K562 (cell line): Measurements from ENCODE around the gene EXOC3L1. TPM values are rescaled to one million over a fixed set of nuclear protein-coding genes. Genes with fewer than 3 reads are reported as not detected.

ENCODE experiments used
- ATAC-seq: fragments of 200-7000 bp; cut with Tn5 transposase; 3 replicates; pipeline ENCODE4 v1.9.1; 2020; ENCODE audit warnings: moderate library complexity
- BruUV-seq: library from RNA; stranded (reverse); fragments of 400-500 nt; replicated peaks from 2 replicates; lab custom pipeline; 2021; lab: Mats Ljungman, UMichigan
- CTCF ChIA-PET: fragments of 300-600 bp; formaldehyde crosslinking; extraction: SDS; loops from one replicate; lab custom pipeline; 2021; ENCODE audit warnings: low intra/inter-chr PET ratio; lab: Yijun Ruan, JAX
- POLR2A ChIA-PET: fragments of 300-600, 350-650 bp; sonication (Branson Sonifier 250); formaldehyde crosslinking; extraction: SDS; loops from one replicate; lab custom pipeline; 2021; ENCODE audit warnings: antibody characterized with exemption, inconsistent platforms; lab: Yijun Ruan, JAX
- DNase-seq, 4 experiments: peaks; one replicate each; pipeline versions ENCODE4 v3.0.0 to v3.0.0-alpha.2; 2011 to 2018; ENCODE audit warnings: low spot score in 3 of 4, mixed read lengths in 3 of 4; ENCODE audit errors: extremely low read depth in 1 of 4
- FAIRE-seq: peaks from 2 replicates; lab custom pipeline; 2011; peaks lifted over from hg19 to GRCh38; lab: Jason Lieb, UNC
- H2AFZ ChIP-seq: 2 replicates; pipeline ENCODE4 v1.6.0; 2011; ENCODE audit warnings: low read depth, low read length, control low read depth, inconsistent platforms
- H3K27ac ChIP-seq: fragments of 200-600 bp; 3 replicates; pipeline ENCODE4 v1.8.0; 2011; ENCODE audit warnings: low read depth, mild to moderate bottlenecking, control low read depth, inconsistent platforms, low read length, moderate library complexity, mixed read lengths; ENCODE audit errors: extremely low read depth
- H3K27me3 ChIP-seq, 2 experiments: fragments of 300-600 bp in 1 of 2; 2 replicates in 1 of 2; 3 replicates in 1 of 2; pipeline versions ENCODE4 v1.6.0 to v1.8.0; 2011; ENCODE audit warnings: inconsistent platforms in 2 of 2, low read length in 2 of 2, mild to moderate bottlenecking in 1 of 2, mixed read lengths in 1 of 2, moderate library complexity in 1 of 2; ENCODE audit not compliant: control insufficient read depth in 2 of 2, insufficient read depth in 2 of 2
- H3K36me3 ChIP-seq: fragments of 300-600 bp; 3 replicates; pipeline ENCODE4 v1.8.0; 2011; ENCODE audit warnings: mild to moderate bottlenecking, low read length, inconsistent platforms; ENCODE audit not compliant: control insufficient read depth, insufficient read depth
- H3K4me1 ChIP-seq, 2 experiments: fragments of 200-600 bp in 1 of 2; replicated peaks in 1 of 2; 2 replicates in 1 of 2; 3 replicates in 1 of 2; pipeline versions ENCODE4 v1.5.1 to v1.8.0; 2011; ENCODE audit warnings: inconsistent platforms in 2 of 2, low read length in 2 of 2, mild to moderate bottlenecking in 1 of 2, mixed read lengths in 1 of 2, moderate library complexity in 1 of 2; ENCODE audit not compliant: control insufficient read depth in 2 of 2, insufficient read depth in 2 of 2
- H3K4me2 ChIP-seq: 2 replicates; pipeline ENCODE4 v1.6.1; 2011; ENCODE audit warnings: low read length, control low read depth, inconsistent platforms, mixed read lengths; ENCODE audit not compliant: insufficient read depth
- H3K4me3 ChIP-seq: fragments of 200-600 bp; sonication (generic), shearing (Covaris generic); 2 replicates; pipeline ENCODE4 v1.5.1; 2016; ENCODE audit warnings: control low read depth, inconsistent platforms
- H3K79me2 ChIP-seq: fragments of 200-600 bp; 3 replicates; pipeline ENCODE4 v1.8.0; 2011; ENCODE audit warnings: low read length, inconsistent platforms; ENCODE audit not compliant: control insufficient read depth, insufficient read depth
- H3K9ac ChIP-seq, 2 experiments: 2 replicates each; pipeline versions ENCODE4 v1.6.0 to v1.6.1; 2011; ENCODE audit warnings: low read depth in 2 of 2, low read length in 2 of 2, control low read depth in 1 of 2, inconsistent platforms in 1 of 2, mild to moderate bottlenecking in 1 of 2, mixed read lengths in 1 of 2; ENCODE audit not compliant: insufficient read depth in 1 of 2
- H3K9me1 ChIP-seq: one replicate; pipeline ENCODE4 v1.6.0; 2011; ENCODE audit warnings: inconsistent platforms, mild to moderate bottlenecking, low read length, moderate library complexity; ENCODE audit not compliant: control insufficient read depth, insufficient read depth
- H3K9me3 ChIP-seq: replicated peaks from 2 replicates; pipeline ENCODE4 v1.5.1; 2011; ENCODE audit warnings: low read depth, low read length, inconsistent platforms; ENCODE audit not compliant: control insufficient read depth, insufficient read depth
- H4K20me1 ChIP-seq: replicated peaks from 2 replicates; pipeline ENCODE4 v1.6.1; 2011; ENCODE audit warnings: low read length, inconsistent platforms, mixed read lengths; ENCODE audit not compliant: control insufficient read depth, insufficient read depth
- CBFB ChIP-seq: sonication (generic); formaldehyde crosslinking; IDR thresholded peaks from 2 replicates; pipeline ENCODE4 v1.4.0; 2020; ENCODE audit warnings: mild to moderate bottlenecking, missing genetic modification reagents
- CHD4 ChIP-seq: fragments of 200-600 bp; sonication (generic); IDR thresholded peaks from 3 replicates; pipeline ENCODE4 v1.6.1; 2012; ENCODE audit warnings: low read depth, mild to moderate bottlenecking, mixed read lengths, low read length, inconsistent platforms; ENCODE audit not compliant: insufficient read depth, insufficient replicate concordance, poor library complexity, severe bottlenecking
- EGR1 ChIP-seq: fragments of 450-650 bp; conservative IDR thresholded peaks from 2 replicates; pipeline ENCODE4 v1.6.1; 2017; ENCODE audit warnings: mild to moderate bottlenecking
- ELK3 ChIP-seq: fragments of 450-650 bp; formaldehyde crosslinking; IDR thresholded peaks from 2 replicates; pipeline ENCODE4 v1.4.0; 2020; ENCODE audit warnings: mild to moderate bottlenecking
- HMGN3 ChIP-seq: IDR thresholded peaks from 2 replicates; pipeline ENCODE4 v1.6.1; 2011; ENCODE audit warnings: borderline replicate concordance, low read depth, mild to moderate bottlenecking, mixed read lengths, low read length; ENCODE audit not compliant: insufficient read length; ENCODE audit errors: extremely low read depth
- HNRNPUL1 ChIP-seq: fragments of 200-400 bp; formaldehyde crosslinking; IDR thresholded peaks from 2 replicates; pipeline ENCODE4 v1.6.1; 2017; ENCODE audit warnings: low read length
- MAFK ChIP-seq: IDR thresholded peaks from 2 replicates; pipeline ENCODE4 v1.6.1; 2011; ENCODE audit warnings: low read length, improper control_type of control experiment
- MITF ChIP-seq: IDR thresholded peaks from 2 replicates; pipeline ENCODE4 v1.6.1; 2014; ENCODE audit warnings: antibody characterized with exemption
- NCOA6 ChIP-seq: fragments of 450-650 bp; IDR thresholded peaks from 2 replicates; pipeline ENCODE4 v1.6.1; 2017; ENCODE audit warnings: mild to moderate bottlenecking
- POLR2AphosphoS5 ChIP-seq: IDR thresholded peaks from 2 replicates; pipeline ENCODE4 v1.6.1; 2011; ENCODE audit warnings: mild to moderate bottlenecking, low read depth, low read length, moderate library complexity; ENCODE audit not compliant: control insufficient read depth, insufficient read depth
- POLR2G ChIP-seq: fragments of 200-400 bp; formaldehyde crosslinking; IDR thresholded peaks from 2 replicates; pipeline ENCODE4 v1.6.1; 2017; ENCODE audit warnings: low read depth, mild to moderate bottlenecking, antibody characterized with exemption, low read length, moderate library complexity
- RNF219 ChIP-seq: fragments of 250-450 bp; sonication (Bioruptor Pico); IDR thresholded peaks from 2 replicates; pipeline ENCODE4 v1.5.0; 2022; ENCODE audit warnings: mild to moderate bottlenecking
- SAP30 ChIP-seq: fragments of 200-600 bp; sonication (generic); IDR thresholded peaks from 2 replicates; pipeline ENCODE4 v1.6.1; 2012; ENCODE audit warnings: borderline replicate concordance, low read depth, mild to moderate bottlenecking, moderate library complexity, low read length, control low read depth, inconsistent platforms; ENCODE audit not compliant: insufficient read depth, poor library complexity, severe bottlenecking
- U2AF1 ChIP-seq: fragments of 200-400 bp; formaldehyde crosslinking; optimal IDR thresholded peaks from 2 replicates; pipeline ENCODE3; 2017; ENCODE audit warnings: mild to moderate bottlenecking, low read depth, low read length, moderate library complexity
- ZNF444 ChIP-seq: fragments of 250-450 bp; sonication (Bioruptor Pico); IDR thresholded peaks from 2 replicates; pipeline ENCODE4 v1.4.0; 2020; ENCODE audit warnings: mild to moderate bottlenecking, moderate library complexity
- ZNF507 ChIP-seq: conservative IDR thresholded peaks from 2 replicates; pipeline ENCODE4 v1.6.1; 2017; ENCODE audit warnings: missing genetic modification characterization, missing compliant biosample characterization
- WGBS: fragments of 100-300 bp; shearing (Covaris generic); methylation state at CpG from one replicate; pipeline ENCODE4 v1.1.6; 2016; ENCODE audit warnings: low coverage, mixed read lengths; ENCODE audit not compliant: insufficient coverage; ENCODE audit errors: missing lambda C conversion rate; 5-methylcytosine and 5-hydroxymethylcytosine counted together
- in situ Hi-C: fragments of 300-500 bp; cut with MboI; formaldehyde crosslinking; loops from 4 replicates; pipeline ENCODE4 v1.15.0; 2018; ENCODE audit warnings: inconsistent platforms, mixed read lengths
- intact Hi-C: fragments of 100-400 bp; cut with micrococcal nuclease; formaldehyde crosslinking; loops from 2 replicates; pipeline ENCODE4 v1.14.2; 2022
- polyA plus RNA-seq, 8 experiments: library from polyadenylated mRNA; depleted of rRNA in 4 of 8; stranded (reverse) in 5 of 8; unstranded in 3 of 8; fragments of >200 nt; fragmentation: Nextera tagmentation in 2 of 8; fragmentation: Illumina TruSeq in 1 of 8; extraction: Ambion mirVana in 2 of 8; extraction: Trizol in 1 of 8; gene quantifications; 2 replicates each; pipeline versions ENCODE4 v1.2.1 to v1.2.3, GENCODE V29; 2011 to 2014; ENCODE audit warnings: inconsistent platforms in 1 of 8, missing spikeins in 1 of 8
- total RNA-seq, 7 experiments: library from RNA; depleted of rRNA in 6 of 7; stranded (reverse); fragments of >200 nt in 6 of 7; fragmentation: Illumina TruSeq in 2 of 7; extraction: Trizol in 2 of 7; gene quantifications; 2 replicates each; pipeline versions ENCODE4 v1.2.1 to v1.2.3, GENCODE V29; 2011 to 2021; ENCODE audit warnings: low replicate concordance in 1 of 7

Gene EXOC3L1
- total and polyA plus RNA-seq, 9 of the 15 experiments (the other 6 are each of a cell fraction or from before 2014, with no cell fraction given): 0.08 TPM; not detected in 8

GRCh38 chr16:67236563-67237395, 46.8 kb upstream of the EXOC3L1 start:
- intact Hi-C loops: loop anchor here (5.0 kb wide), 1 partner anchor 41 kb away; the partner anchor contains the start of gene PLEKHG4
- TF ChIP-seq U2AF1 (no peak), ZNF444 (no peak), EGR1 (no peak), RNF219 (no peak), CBFB (CRISPR knock-in tag) (no peak), NCOA6 (no peak), MAFK (no peak), HMGN3 (peak; percentile 69), ZNF507 (tag) (no peak), MITF (no peak), POLR2AphosphoS5 (peak; percentile 43; the same call in 1 of the 2 replicates), HNRNPUL1 (no peak), CHD4 (no peak), ELK3 (CRISPR knock-in tag) (no peak), POLR2G (peak; percentile 39), SAP30 (no peak)

More at GRCh38 chr16:67236563-67237395, 46.8 kb upstream of the EXOC3L1 start:
- H3K36me3 ChIP-seq: peaks cover 86% of the 10 kb centered on the region; the same call in 2 of the 3 replicates
- H3K4me3 ChIP-seq: no peak overlapping the region
- H3K9me1 ChIP-seq: no peaks in the 10 kb centered on the region
- FAIRE-seq (peak; percentile 68), DNase-seq (peak; percentile 90 to 100 (median 98)), ATAC-seq (peak; percentile 97)
- H3K27me3 ChIP-seq: no peaks in the 10 kb centered on the region
- H3K79me2 ChIP-seq: peaks cover 32% of the 10 kb centered on the region
- peak overlapping the region; percentile 43; the same call in 1 of the 3 replicates for H3K27ac ChIP-seq
- in situ Hi-C loops: no loop called here
- WGBS: 70% methylated on average over 22 of the region's 50 CpGs
- no peak overlapping the region for H2AFZ ChIP-seq
- H3K9ac ChIP-seq: peak overlapping the region in 1 of 2 experiments; percentile 33; a peak in 1 of 4 replicates
- H3K9me3 ChIP-seq: no peaks in the 10 kb centered on the region
- peaks cover 28 to 41% of the 10 kb centered on the region in 2 experiments for H3K4me1 ChIP-seq
- peak overlapping the region; percentile 48 for H3K4me2 ChIP-seq
- TSS peak; percentile 10 for BruUV-seq
- ChIA-PET POLR2A (interaction anchor here (0.6 to 4.3 kb wide), 6 partner anchors 8 to 74 kb away, joined by 3 to 31 read pairs (median 4); partner anchors contain the start of genes SLC9A5 and TMEM208), CTCF (interaction anchor here (0.6 kb wide), 1 partner anchor 209 kb away, joined by 5 read pairs; no protein-coding TSS in a partner anchor)
- peaks cover 4% of the 10 kb centered on the region for H4K20me1 ChIP-seq
